NCI-H2029 treated with DMSO at 0.1 percent for 48 hours (cell line): ENCODE data around the gene ABCF2.
A peak's percentile ranks its signal among the peaks of the same experiment; 100 is the strongest.

Experiments
- DNase-seq: peaks from one replicate; lab custom pipeline; 2025; lab: John Stamatoyannopoulos, UW

ABCF2 gene

GRCh38 chr7:151226875-151227782 lies at the start of gene ABCF2:
Gene ABCF2, minus strand, starts transcription at chr7:151227205. Its CDS starts 747 bp downstream, at chr7:151226458.
- peak; percentile 97 for DNase-seq

DNA sequence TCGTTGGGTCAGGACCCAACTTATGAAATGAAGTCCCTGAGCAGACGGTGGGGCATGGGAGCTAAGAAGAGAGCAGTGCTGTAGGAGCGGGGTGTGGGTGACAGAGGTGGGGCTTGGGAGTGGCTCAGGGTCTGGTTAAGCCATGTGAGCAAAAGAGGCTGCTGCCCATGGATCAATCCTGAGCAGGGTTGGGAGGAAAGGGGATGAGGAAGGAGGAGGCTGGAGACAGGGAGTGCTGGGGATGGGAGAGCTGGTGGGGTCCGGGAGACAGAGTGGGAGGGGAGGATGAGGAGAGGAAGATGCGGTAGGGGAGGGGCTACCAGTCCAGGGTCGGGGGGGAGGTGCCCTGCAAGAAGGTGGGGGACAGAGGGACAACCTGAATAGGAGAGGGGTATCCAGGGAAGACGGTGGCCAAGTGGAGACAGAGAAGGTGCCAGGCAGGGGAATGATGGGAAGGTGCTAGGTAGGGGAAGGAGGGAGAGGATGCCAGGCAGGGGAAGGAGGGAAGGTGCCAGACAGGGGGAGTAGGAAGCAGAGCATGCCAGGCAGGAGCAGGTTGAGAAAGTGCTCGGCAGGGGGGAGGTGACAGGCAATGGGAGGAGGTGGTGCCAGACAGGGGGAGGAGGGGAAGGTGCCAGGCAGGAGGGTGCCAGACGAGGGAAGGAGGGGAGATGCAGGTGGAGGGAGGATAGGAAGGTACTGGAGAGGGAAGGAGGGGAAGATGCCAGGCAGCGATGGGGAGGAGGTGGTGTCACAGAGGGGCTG lies 49.0 kb upstream of the ABCF2 start:
- DNase-seq, result no peak

DNA sequence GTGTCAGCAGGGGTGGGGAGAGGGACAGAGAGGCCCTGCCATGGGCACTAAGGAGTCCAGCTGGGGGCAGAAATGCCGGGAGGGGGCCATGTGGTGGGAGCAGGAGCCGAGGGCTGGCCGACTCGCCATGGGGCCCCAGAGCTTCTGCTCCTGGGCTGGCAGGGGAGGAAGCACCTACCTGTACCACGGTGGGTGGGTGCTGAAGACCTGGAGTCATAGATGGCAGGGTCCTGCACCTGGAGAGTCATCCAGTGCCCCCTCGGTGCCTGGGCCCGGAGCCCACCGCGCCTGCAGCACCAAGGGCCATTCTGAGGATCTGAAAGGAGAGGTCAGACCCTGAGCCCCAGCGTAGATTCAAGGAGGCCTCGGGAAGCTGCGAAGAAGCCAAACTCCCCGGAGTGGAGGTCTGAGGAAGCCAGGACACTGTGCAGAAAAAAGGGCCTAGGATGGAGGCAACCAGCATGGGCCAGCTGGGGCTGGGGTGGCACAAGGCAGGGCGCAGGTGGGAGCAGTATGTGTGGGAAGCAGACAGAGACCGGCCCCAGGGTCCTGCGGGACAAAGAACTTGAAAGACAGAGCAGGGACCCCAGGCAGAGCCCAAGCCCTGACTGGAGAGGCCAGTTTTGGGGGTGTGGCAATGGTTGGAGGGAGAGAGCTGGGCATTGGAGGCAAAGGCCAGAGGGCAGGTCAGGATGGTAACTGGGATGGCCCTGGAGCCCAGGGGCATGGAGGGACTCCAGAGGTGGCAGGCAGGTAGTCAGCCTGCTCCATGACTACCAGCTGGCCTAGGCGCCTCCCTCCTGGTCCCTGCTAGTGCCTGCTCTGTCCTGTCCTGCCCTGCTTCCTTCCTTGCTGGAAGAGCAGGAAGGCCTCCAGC lies 48.2 kb upstream of the ABCF2 start:
- no peak for DNase-seq

GRCh38 chr7:151274396-151274795 lies 47.4 kb upstream of the ABCF2 start:
- DNase-seq, result no peak

DNA sequence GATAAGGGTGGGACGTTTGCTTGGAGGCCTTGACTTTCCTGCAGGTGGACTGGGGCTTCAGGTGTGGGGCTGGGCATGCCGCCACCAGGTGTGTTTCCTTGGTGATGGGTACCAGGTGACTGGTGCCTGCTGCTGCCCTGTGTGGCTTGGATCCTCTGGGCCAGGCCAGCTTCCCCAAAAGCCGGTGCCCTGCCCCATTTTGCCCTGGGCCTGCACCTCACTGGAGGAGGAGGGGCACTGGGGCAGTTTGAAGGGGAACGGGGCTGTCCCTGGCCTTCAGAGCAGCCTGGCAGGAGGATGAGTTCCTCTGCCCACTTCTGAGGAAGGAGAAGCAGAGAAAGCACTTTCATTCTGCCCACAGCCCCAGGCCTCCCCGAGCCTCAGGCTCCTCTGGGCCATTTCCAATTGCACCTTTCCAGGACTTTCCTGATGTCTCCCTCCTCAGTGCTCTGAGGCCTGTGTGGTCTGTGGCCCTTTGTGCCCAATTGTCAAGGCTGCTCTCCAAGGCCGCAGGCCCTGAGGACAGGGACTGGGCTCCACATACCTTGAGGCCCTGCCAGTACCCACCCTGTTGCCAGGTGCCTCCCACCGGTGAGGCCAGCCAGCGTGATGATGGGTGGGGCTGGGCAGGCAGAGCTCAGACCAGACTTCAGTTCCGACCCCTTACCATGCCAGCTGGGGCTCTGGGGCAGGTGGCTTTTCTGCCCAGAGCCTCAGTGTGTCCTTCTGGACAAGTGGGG lies 46.8 kb upstream of the ABCF2 start:
- no peak for DNase-seq

GRCh38 chr7:151272877-151273276 lies 45.9 kb upstream of the ABCF2 start:
- no peak for DNase-seq

DNA sequence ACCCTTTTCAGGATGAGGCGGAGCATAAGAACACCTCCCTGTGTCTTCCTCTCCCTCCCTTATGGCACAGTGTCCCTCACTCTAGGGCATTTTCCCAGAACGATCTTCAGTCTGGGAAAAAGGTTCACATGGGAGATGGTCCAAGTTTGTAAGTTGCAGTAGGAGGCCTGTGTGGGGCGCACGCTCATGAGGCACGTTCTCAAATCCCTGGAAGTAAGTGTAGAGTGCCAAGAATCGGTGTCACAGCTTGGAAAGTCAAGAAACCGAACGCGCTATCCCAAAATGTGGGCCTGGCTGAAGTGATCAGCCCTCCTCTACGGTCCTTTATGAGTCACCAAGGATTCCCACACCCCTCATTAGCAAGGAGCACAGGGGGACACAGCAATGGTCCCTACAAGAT lies 45.4 kb upstream of the ABCF2 start:
- no peak for DNase-seq

- DNase-seq, result no peak
Observed at GRCh38 chr7:151271699-151272355, 44.8 kb upstream of the ABCF2 start.

DNA sequence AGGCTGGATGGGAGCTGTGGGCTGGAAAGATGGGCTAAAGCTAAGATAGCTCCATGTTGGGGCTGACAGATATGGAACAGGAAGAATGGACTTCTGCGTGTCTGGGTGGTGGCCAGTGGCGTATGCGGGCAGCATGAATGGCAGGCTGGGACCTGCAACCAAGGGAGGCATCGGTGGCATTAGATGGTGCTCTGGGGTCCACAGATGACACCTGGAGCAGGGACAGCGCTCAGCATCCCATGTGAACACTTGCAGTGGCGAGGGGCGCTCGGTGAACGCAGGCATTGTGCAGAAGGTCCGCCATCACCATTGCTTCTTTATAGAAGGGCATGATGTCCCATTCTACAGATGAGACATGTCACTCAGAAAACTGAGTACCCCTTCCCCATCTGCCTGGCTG lies 42.5 kb upstream of the ABCF2 start:
- no peak for DNase-seq

DNA sequence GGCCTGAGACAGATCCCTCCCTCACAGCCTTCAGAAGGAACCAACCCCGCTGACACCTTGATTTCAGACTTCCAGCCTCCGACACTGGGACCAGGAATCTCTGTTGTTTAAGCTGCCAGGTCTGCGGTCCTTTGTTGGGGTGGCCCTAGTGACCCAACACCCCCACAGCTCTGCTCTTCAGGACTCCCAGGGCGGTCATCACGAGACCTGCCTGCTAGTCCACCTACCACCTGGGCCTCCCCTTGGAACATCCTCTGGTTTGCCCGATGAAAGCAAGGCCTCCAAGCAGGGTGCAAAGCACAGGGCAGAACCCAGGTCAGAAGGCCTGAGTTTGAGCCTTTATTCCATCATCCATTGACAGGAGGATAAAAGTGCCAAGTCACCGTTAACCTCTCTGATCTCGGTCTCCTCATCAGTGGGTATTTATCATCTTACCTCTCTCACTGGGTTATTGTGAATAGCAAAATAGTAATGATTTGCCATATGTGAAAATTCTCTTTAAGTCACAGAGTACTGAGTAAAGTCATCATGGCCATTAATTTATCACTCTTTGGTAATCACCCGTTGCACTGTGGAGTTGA lies 38.4 kb upstream of the ABCF2 start:
- no peak for DNase-seq

DNA sequence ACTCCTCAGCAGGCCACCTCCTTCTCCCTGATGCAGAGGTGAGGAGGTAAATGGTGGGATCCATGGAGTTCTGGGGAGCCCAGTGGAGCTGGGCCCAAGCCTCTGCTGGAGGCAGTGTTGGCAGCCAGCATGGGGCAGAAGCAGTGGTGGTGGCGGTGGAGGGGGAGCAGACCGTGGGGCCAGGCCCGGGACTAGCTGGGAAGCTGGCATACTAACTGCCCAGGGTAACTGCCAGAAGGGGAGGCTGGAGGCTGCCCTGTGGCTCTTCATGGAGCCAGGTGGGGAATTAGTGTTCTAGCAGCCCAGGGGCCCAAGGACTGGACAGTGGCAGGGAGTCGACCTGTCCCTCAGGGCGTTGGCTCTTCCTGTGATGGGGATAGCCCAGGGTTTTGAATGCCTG lies 37.6 kb upstream of the ABCF2 start:
- DNase-seq, result no peak

- no peak for DNase-seq
Observed at GRCh38 chr7:151261529-151261928, 34.5 kb upstream of the ABCF2 start.

DNA sequence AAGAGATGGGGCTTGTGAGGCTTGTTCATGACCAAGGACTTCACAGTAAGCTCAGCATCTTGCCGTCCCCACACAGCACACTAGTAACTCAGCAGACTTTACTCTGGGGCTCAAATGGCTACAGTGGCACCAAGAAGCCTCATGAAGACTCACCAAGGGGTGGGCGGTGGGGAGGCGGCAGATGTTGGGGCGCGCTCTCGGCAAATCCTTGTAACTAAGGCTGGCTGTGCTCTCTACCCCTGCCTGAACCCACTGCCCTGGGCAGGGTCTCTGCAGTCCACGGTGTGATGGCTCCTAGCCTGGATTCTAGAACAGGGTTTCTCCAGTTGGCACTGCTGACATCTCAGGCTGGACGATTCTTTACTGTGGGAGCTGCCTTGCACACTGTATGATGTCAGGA lies 33.9 kb upstream of the ABCF2 start:
- DNase-seq, result no peak

- no peak for DNase-seq
Observed at GRCh38 chr7:151260471-151260870, 33.5 kb upstream of the ABCF2 start.

DNA sequence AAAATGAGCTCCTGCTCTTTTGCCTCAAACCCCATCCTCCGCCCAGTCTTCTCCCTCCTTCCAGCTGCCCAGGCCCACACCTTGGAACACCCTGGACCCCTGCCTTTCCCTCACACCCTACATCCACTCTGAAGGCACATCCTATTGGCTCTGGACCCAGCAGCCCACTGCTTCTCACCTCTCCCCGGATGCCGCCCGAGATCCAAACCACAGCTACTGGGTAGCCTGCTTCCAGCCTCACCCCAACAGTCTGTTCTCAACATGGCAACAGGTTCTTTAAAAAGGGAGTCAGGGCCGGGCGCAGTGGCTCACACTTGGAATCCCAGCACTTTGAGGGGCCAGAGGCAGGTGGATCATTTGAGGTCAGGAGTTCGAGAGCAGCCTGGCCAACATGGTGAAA lies 31.0 kb upstream of the ABCF2 start:
- no peak for DNase-seq

GRCh38 chr7:151256410-151257045 lies 29.5 kb upstream of the ABCF2 start:
- no peak for DNase-seq

DNA sequence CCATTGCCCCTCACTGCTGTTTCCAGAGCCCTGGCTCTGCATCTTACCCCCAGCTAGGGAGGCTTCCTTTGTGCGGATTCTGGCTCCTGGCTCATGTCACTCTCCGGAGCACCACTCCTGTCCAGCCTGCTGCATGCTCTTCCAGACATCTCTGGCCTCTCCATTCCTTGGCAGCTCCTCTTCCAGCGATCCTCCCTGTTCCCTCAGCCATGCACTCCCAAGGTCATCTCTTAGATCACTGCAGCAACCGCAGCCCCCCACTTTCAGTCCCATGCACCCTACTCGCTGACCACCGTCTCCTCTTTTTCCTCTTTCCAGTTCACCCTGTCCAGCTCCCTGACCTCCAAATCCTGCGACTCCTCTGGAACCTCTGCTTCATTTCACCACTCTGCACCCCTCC lies 28.4 kb upstream of the ABCF2 start:
- no peak for DNase-seq

DNA sequence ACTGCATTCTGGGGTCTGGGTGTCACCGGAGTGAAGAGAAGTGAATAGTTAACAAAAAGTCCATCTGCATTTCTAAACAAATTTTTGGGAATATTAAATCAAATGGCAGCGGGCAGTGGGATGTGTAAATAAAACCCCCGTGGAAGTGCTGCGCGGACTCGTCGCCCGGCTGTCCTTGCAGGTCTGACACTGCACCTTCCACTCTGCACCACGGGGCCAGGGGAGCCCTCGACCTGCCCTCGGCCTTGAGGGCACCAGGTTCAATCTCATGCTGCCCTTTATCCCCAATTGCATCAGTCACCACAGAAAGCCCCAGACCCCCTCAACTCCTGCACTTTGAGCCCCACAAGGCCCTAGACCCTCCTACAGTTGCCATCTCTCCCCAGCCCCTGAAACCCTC lies 27.8 kb upstream of the ABCF2 start:
- DNase-seq, result no peak

- no peak for DNase-seq
Observed at GRCh38 chr7:151254316-151254715, 27.3 kb upstream of the ABCF2 start.
